Activated CD4-positive, alpha-beta memory T cell treated with anti-CD3 and anti-CD28 coated beads for 36 hours (primary cell): ENCODE data around the gene MRPS9. TPM values are rescaled to one million over a fixed set of nuclear protein-coding genes. Genes with fewer than 3 reads are reported as not detected.

Experiments used
- CTCF ChIA-PET: fragments of 350-600 bp; sonication (Branson Sonifier 250); formaldehyde crosslinking; loops from one replicate; lab custom pipeline; 2021; ENCODE audit warnings: antibody characterized with exemption, inconsistent platforms; lab: Charles Lee
- POLR2A ChIA-PET: fragments of 350-600 bp; sonication (Branson Sonifier 250); formaldehyde crosslinking; loops from one replicate; lab custom pipeline; 2021; ENCODE audit warnings: antibody characterized with exemption; lab: Charles Lee
- DNase-seq: peaks from one replicate; pipeline ENCODE4 v3.0.0-alpha.2; 2020
- H3K27ac Mint-ChIP-seq: one replicate; pipeline ENCODE4 v1.8.0; 2021; ENCODE audit warnings: mixed read lengths
- H3K27me3 Mint-ChIP-seq: one replicate; pipeline ENCODE4 v1.8.0; 2021; ENCODE audit warnings: mixed read lengths
- H3K36me3 Mint-ChIP-seq: one replicate; pipeline ENCODE4 v1.8.0; 2021; ENCODE audit warnings: mixed read lengths
- H3K4me1 Mint-ChIP-seq: one replicate; pipeline ENCODE4 v1.8.0; 2021; ENCODE audit warnings: low read depth, mixed read lengths
- H3K4me3 Mint-ChIP-seq: one replicate; pipeline ENCODE4 v1.8.0; 2021; ENCODE audit warnings: mild to moderate bottlenecking, mixed read lengths
- H3K9me3 Mint-ChIP-seq: one replicate; pipeline ENCODE4 v1.8.0; 2021; ENCODE audit warnings: mixed read lengths
- intact Hi-C: fragments of 100-400 bp; cut with micrococcal nuclease; formaldehyde crosslinking; loops from one replicate; pipeline ENCODE4 v1.15.1; 2023
- total RNA-seq, 2 experiments: library from RNA; stranded (reverse); gene quantifications; one replicate each; pipeline ENCODE4 v1.2.3, GENCODE V29; 2021

MRPS9 gene
- total RNA-seq, 2 experiments from 2014 or later, result 38.2 to 39.3 TPM

DNA sequence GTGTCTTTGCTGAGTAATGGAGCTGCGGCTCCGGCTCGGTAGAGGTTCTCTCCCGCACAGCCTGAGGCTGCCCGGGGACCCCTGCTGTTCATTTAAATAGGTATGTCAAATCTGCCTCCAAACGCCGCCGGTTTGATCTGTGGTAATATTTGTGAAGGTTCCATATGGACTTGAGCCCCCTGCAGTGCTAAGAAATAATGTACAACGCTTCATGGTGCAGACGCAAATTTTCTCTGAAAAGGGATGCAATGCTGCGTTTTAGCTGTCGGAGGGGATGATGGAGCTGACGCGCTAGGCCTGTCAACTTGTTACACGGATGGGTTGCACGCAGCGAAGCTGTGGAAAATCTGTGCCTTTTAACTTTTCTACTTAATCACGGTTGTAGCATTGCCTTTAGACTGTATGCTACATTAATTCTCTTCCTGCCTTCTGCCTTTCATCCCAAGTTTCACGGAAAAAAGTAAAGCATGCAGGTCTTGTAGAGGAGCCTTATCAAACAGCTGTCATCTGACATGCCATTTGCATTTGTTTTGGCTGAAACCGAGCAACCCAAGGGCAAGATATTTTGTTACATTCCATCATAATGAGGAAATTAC, 43.2 kb downstream of the MRPS9 start:
- Mint-ChIP-seq H3K9me3 (no peaks in the 10 kb centered on the region), H3K4me3 (no peak overlapping the region), H3K4me1 (peaks cover 4% of the 10 kb centered on the region), H3K27me3 (no peaks in the 10 kb centered on the region), H3K27ac (no peak overlapping the region), H3K36me3 (peaks cover 20% of the 10 kb centered on the region)
- DNase-seq, result no peak
- intact Hi-C loops, result no loop called here
- ChIA-PET POLR2A (no interaction called here), CTCF (interaction anchor here (0.6 kb wide), 1 partner anchor 1555 kb away, joined by 3 read pairs; no protein-coding TSS in a partner anchor)

DNA sequence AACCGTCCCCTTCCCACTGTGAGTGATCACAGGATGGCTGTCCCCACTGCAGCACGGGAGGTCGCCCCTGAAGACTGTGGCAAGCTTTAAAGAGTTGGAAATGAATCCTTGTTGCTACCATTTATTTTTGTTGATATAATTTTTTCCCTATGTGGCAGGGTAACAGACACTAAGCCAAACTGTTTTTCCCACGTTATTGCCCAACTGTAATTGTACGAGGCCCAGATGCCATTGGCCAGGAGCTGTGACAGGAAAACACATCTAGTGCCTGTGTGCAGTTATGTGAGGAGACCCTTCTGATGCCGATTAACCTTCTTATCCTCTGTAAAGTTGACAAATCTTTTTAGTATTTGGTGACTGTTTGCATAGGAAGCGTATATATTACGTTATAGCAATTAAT, 44.2 kb downstream of the MRPS9 start:
- Mint-ChIP-seq H3K27me3 (no peaks in the 10 kb centered on the region), H3K27ac (no peak overlapping the region), H3K4me3 (no peak overlapping the region), H3K4me1 (peaks cover 5% of the 10 kb centered on the region), H3K9me3 (no peaks in the 10 kb centered on the region), H3K36me3 (peaks cover 17% of the 10 kb centered on the region)
- ChIA-PET POLR2A (no interaction called here), CTCF (interaction anchor here (0.6 kb wide), 1 partner anchor 156 kb away, joined by 4 read pairs; no protein-coding TSS in a partner anchor)
- intact Hi-C loops, result no loop called here
- DNase-seq, result no peak

DNA sequence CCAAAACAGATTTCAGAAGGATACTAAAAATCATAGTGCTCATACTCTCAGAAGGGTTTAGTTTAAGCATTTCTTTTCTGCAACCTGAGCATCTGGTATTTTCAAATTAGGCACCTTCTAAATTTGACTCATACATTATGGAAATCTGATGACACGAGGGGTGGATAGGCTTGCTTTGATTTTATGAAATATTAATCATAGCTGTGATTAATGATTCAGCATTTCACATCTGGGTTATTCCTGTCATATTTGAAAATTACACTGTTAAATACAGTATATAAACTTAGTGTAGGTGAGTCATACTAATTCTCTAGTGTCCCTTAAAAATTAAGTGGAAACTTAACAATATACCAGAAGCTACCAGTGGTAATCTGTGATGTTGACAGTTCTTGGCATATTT, 47.7 kb downstream of the MRPS9 start:
- Mint-ChIP-seq H3K4me3 (no peak overlapping the region), H3K9me3 (no peaks in the 10 kb centered on the region), H3K4me1 (peaks cover 9% of the 10 kb centered on the region), H3K27me3 (no peaks in the 10 kb centered on the region), H3K36me3 (peaks cover 11% of the 10 kb centered on the region), H3K27ac (no peak overlapping the region)
- POLR2A ChIA-PET, result no interaction called here
- DNase-seq, result no peak
- intact Hi-C loops, result no loop called here
- CTCF ChIA-PET, result no interaction called here

GRCh38 chr2:105087273-105087672, 49.4 kb downstream of the MRPS9 start:
- no peaks in the 10 kb centered on the region for H3K27me3 Mint-ChIP-seq
- ChIA-PET POLR2A (no interaction called here), CTCF (no interaction called here)
- H3K36me3 Mint-ChIP-seq, result peaks cover 2% of the 10 kb centered on the region
- no peaks in the 10 kb centered on the region for H3K9me3 Mint-ChIP-seq
- H3K4me1 Mint-ChIP-seq, result peaks cover 9% of the 10 kb centered on the region
- DNase-seq, result no peak
- intact Hi-C loops, result no loop called here
- H3K27ac Mint-ChIP-seq, result no peak overlapping the region
- no peak overlapping the region for H3K4me3 Mint-ChIP-seq

DNA sequence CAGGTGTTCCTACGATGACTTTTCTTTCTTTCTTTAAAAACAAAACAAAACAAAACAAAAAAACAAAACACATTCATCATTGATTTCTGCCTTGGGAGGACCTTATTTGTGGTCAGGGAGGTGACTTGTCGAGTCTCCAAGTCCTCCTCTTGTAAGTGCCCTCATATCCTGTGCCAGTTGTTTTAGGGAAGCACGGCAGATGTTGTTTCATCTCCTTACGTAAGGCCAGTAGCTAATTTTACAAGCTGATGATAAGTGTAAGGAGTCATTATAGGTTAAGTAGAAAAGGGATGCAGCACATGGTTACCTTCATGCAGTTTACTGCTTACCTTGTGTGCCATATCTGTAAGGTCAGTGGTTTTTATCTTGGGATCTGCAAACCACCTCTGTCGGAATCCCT, 52.2 kb downstream of the MRPS9 start:
- peaks cover 7% of the 10 kb centered on the region for H3K4me1 Mint-ChIP-seq
- no peak overlapping the region for H3K27ac Mint-ChIP-seq
- no peaks in the 10 kb centered on the region for H3K27me3 Mint-ChIP-seq
- no peaks in the 10 kb centered on the region for H3K9me3 Mint-ChIP-seq
- DNase-seq, result no peak
- H3K4me3 Mint-ChIP-seq, result no peak overlapping the region
- intact Hi-C loops, result no loop called here
- peaks cover 2% of the 10 kb centered on the region for H3K36me3 Mint-ChIP-seq
- CTCF ChIA-PET, result no interaction called here
- POLR2A ChIA-PET, result no interaction called here

GRCh38 chr2:105092797-105093196, 54.9 kb downstream of the MRPS9 start:
- Mint-ChIP-seq H3K27ac (no peak overlapping the region), H3K27me3 (no peaks in the 10 kb centered on the region)

DNA sequence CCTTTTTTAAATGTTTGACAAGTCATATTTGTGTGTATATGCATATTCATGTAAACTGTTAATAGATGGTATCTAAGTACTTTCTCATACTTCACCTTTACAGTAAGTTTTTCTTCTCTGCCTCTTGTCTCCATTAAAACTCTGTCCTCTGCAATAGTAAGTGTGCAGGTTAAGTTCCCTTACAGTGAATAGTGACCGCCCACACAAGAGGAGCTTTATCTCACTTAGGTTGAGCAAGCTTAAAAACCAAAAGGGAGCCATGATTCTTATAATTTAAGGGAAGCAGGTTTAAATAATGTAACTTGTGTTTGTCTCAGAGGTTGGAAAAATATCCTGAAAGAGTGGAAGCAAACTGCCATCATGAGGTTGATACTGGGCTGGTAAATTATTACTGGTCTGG, 61.3 kb downstream of the MRPS9 start:
- H3K9me3 Mint-ChIP-seq, result no peaks in the 10 kb centered on the region
- DNase-seq, result no peak
- no peaks in the 10 kb centered on the region for H3K4me1 Mint-ChIP-seq
- ChIA-PET CTCF (no interaction called here), POLR2A (no interaction called here)
- no peak overlapping the region for H3K4me3 Mint-ChIP-seq
- H3K27me3 Mint-ChIP-seq, result no peaks in the 10 kb centered on the region
- H3K36me3 Mint-ChIP-seq, result peaks cover 30% of the 10 kb centered on the region
- intact Hi-C loops, result no loop called here
- H3K27ac Mint-ChIP-seq, result no peak overlapping the region

More at GRCh38 chr2:105092797-105093196, 54.9 kb downstream of the MRPS9 start:
- no peak for DNase-seq
- Mint-ChIP-seq H3K4me3 (no peak overlapping the region), H3K36me3 (peaks cover 8% of the 10 kb centered on the region), H3K9me3 (no peaks in the 10 kb centered on the region), H3K4me1 (no peaks in the 10 kb centered on the region)
- ChIA-PET POLR2A (no interaction called here), CTCF (no interaction called here)
- intact Hi-C loops, result no loop called here

GRCh38 chr2:105100046-105100840, 62.4 kb downstream of the MRPS9 start:
- no peaks in the 10 kb centered on the region for H3K27me3 Mint-ChIP-seq
- POLR2A ChIA-PET, result no interaction called here
- no peaks in the 10 kb centered on the region for H3K9me3 Mint-ChIP-seq
- no peak overlapping the region for H3K4me3 Mint-ChIP-seq
- CTCF ChIA-PET, result interaction anchor here (0.7 kb wide), 1 partner anchor 138 kb away, joined by 3 read pairs; no protein-coding TSS in a partner anchor
- intact Hi-C loops, result no loop called here
- no peaks in the 10 kb centered on the region for H3K4me1 Mint-ChIP-seq
- H3K27ac Mint-ChIP-seq, result no peak overlapping the region
- peak; percentile 26 for DNase-seq
- peaks cover 30% of the 10 kb centered on the region for H3K36me3 Mint-ChIP-seq

DNA sequence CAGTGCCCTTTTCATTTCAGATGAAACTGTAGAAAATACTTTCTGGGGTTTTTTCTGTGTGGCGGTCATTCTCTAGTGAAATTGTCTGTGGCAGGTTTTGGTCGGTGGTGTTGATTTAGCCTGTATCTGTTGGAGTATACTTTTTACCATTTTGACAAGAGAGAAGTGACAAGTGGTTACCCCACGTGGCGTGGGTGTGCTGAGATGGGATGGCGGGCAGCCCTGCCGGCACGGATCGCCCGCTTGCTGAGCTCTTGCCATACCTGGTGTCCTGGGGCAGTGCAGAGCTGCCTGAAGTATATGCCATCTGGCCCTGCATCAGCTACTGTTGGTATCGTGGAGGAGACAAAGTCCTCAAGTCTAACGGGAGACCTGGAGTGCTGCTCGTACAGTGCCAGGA, 64.1 kb downstream of the MRPS9 start:
- Mint-ChIP-seq H3K27me3 (no peaks in the 10 kb centered on the region), H3K4me1 (no peaks in the 10 kb centered on the region), H3K36me3 (peaks cover 28% of the 10 kb centered on the region), H3K27ac (no peak overlapping the region), H3K9me3 (no peaks in the 10 kb centered on the region), H3K4me3 (no peak overlapping the region)
- no peak for DNase-seq
- ChIA-PET POLR2A (no interaction called here), CTCF (no interaction called here)
- intact Hi-C loops, result no loop called here

- Mint-ChIP-seq H3K4me3 (no peak overlapping the region), H3K4me1 (no peaks in the 10 kb centered on the region), H3K36me3 (peaks cover 23% of the 10 kb centered on the region), H3K27me3 (no peaks in the 10 kb centered on the region), H3K9me3 (no peaks in the 10 kb centered on the region), H3K27ac (no peak overlapping the region)
- POLR2A ChIA-PET, result no interaction called here
- no peak for DNase-seq
- CTCF ChIA-PET, result no interaction called here
- intact Hi-C loops, result no loop called here
Measured at GRCh38 chr2:105102963-105103421, 65.1 kb downstream of the MRPS9 start.

DNA sequence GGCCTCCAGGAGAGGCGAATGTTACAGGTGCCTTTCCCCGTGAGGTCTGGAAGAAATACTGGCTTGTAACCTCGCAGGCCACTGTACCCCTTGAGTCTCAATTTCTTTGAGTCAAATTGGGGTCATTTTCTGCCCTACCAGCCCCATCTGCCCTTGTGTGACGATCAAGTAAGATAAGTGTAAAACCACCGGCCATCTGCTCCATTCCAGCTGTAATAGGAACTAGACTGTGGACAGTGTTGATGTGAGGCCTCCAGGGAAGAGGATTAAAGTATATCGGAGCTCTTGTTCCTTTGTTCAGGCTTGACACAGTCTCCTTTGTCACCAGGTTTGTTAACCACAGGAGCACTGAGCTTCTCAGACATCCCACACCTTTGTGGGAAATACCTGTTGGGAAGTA, 65.6 kb downstream of the MRPS9 start:
- no peaks in the 10 kb centered on the region for H3K9me3 Mint-ChIP-seq
- intact Hi-C loops, result no loop called here
- no peak overlapping the region for H3K27ac Mint-ChIP-seq
- H3K4me3 Mint-ChIP-seq, result no peak overlapping the region
- H3K36me3 Mint-ChIP-seq, result peaks cover 20% of the 10 kb centered on the region
- no peaks in the 10 kb centered on the region for H3K27me3 Mint-ChIP-seq
- no peak for DNase-seq
- ChIA-PET POLR2A (no interaction called here), CTCF (interaction anchor here (1.1 to 2.6 kb wide), 2 partner anchors 11 to 132 kb away, joined by 3 to 15 read pairs; no protein-coding TSS in a partner anchor)
- no peaks in the 10 kb centered on the region for H3K4me1 Mint-ChIP-seq

DNA sequence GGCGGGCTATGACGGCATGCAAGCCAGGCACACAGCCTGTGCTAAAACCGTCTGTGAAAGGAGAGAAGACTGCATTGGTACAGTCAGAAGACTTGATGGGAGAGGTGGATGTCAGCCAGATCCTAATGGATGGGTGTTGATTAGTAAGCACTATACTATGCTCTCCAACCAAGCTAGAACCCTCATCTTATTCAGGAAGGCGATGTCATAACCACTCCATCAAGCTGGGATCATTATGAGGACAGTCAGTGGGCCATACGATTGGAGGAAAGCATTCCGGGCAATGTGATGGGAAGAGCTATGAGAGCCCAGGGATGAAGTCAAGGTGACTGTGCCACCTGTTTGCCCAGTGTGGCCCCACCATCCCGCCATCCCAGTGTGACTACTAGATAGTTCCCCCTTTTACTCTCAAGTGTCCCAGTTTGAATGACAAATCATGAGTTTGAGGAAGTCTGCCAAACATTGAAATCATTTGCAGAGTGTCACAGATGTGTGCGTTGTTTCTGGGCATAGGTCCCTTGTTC, 66.4 kb downstream of the MRPS9 start:
- H3K4me3 Mint-ChIP-seq, result no peak overlapping the region
- no peaks in the 10 kb centered on the region for H3K27me3 Mint-ChIP-seq
- no peaks in the 10 kb centered on the region for H3K9me3 Mint-ChIP-seq
- POLR2A ChIA-PET, result no interaction called here
- CTCF ChIA-PET, result interaction anchor here (1.1 to 2.6 kb wide), 3 partner anchors 10 to 132 kb away, joined by 3 to 15 read pairs (median 4); no protein-coding TSS in a partner anchor
- DNase-seq, result no peak
- no peaks in the 10 kb centered on the region for H3K4me1 Mint-ChIP-seq
- intact Hi-C loops, result no loop called here
- no peak overlapping the region for H3K27ac Mint-ChIP-seq
- H3K36me3 Mint-ChIP-seq, result peaks cover 18% of the 10 kb centered on the region
